Psoas muscle (tissue), 8 donors: ENCODE measurements around the gene NDUFAF4. TPM values are rescaled to one million over a fixed set of nuclear protein-coding genes. Genes with fewer than 3 reads are reported as not detected.

Experiments
- ATAC-seq, 4 donors: fragments of 200-7000 bp; cut with Tn5 transposase; one replicate each; pipeline ENCODE4 v1.9.1; 2020; ENCODE audit warnings: moderate library complexity in 3 of 4, mild to moderate bottlenecking in 2 of 4
- DNase-seq, 2 donors: peaks; one replicate each; pipeline ENCODE4 v3.0.0-alpha.2; 2020
- H3K27ac ChIP-seq: fragments of 200-600 bp; one replicate; pipeline ENCODE4 v1.8.0; 2022
- H3K27me3 ChIP-seq, 3 donors: fragments of 200-600 bp in 1 of 3; one replicate each; pipeline versions ENCODE4 v1.6.1 to v1.8.0; 2013 to 2022; ENCODE audit warnings: low read length in 2 of 3, mild to moderate bottlenecking in 2 of 3, moderate library complexity in 1 of 3; ENCODE audit not compliant: insufficient read depth in 3 of 3
- H3K36me3 ChIP-seq, 2 donors: fragments of 200-600 bp in 1 of 2; one replicate each; pipeline versions ENCODE4 v1.6.1 to v1.8.0; 2013 to 2022; ENCODE audit warnings: low read depth in 1 of 2, mild to moderate bottlenecking in 1 of 2, moderate library complexity in 1 of 2; ENCODE audit not compliant: insufficient read depth in 1 of 2
- H3K4me1 ChIP-seq: fragments of 200-600 bp; one replicate; pipeline ENCODE4 v1.8.0; 2022
- H3K4me3 ChIP-seq: fragments of 200-600 bp; one replicate; pipeline ENCODE4 v1.8.0; 2022; ENCODE audit warnings: mild to moderate bottlenecking
- H3K9me3 ChIP-seq: fragments of 200-600 bp; one replicate; pipeline ENCODE4 v1.8.0; 2022
- WGBS, 3 donors: extraction: QIAGEN DNeasy Blood & Tissue Kit; methylation state at CpG; one replicate each; pipeline versions ENCODE4 v1.1.6 to v1.1.7; 2013; 5-methylcytosine and 5-hydroxymethylcytosine counted together
- intact Hi-C, 2 donors: fragments of 100-400 bp; cut with DNase I; formaldehyde crosslinking; loops; one replicate each; pipeline versions ENCODE4 v1.11.0 to v1.14.2; 2022
- polyA plus RNA-seq, 3 donors: library from polyadenylated mRNA; stranded (reverse); fragments of 200-250 nt; gene quantifications; one replicate each; pipeline ENCODE4 v1.2.3, GENCODE V29; 2013
- total RNA-seq, 4 donors: library from RNA; stranded (reverse); fragmentation: NEBNext Ultra II Directional in 2 of 4; extraction: Animal tissue kit (Norgen Biotek cat#: 25700) in 2 of 4; gene quantifications; one replicate each; pipeline versions ENCODE4 v1.2.1 to v1.2.4, GENCODE V29; 2021 to 2023
- TF ChIP-seq, protein P1 (sequence below): fragments of 200-600 bp; IDR thresholded peaks from one replicate; pipeline ENCODE4 v1.8.0; 2022; ENCODE audit warnings: antibody characterized with exemption
- donor health status: healthy with polysubstance abuse.
- donor health status: DM: no; HTN: no; CAD: no; lungs with moderate emphysema.
- donor health status: Bipolar disorder and iron deficiency.
- donor health status: healthy.
- donor health status: DM: yes; HTN: yes; CAD: no.
- donor health status: DM: no; HTN: no; CAD: no.
- donor health status: DM: no; HTN: no; CAD: no.
- donor health status: DM: yes; HTN: yes; CAD: no.

The NDUFAF4 gene
- total and polyA plus RNA-seq, 7 donors, result 61.3 to 130 (median 75.7) TPM

- Histone ChIP-seq H3K27ac (no peak overlapping the region), H3K27me3 (peaks cover 0 to 6% (median 0%) of the 10 kb centered on the region in 3 donors), H3K4me3 (no peak overlapping the region), H3K36me3 (no peaks in the 10 kb centered on the region), H3K9me3 (no peaks in the 10 kb centered on the region), H3K4me1 (no peaks in the 10 kb centered on the region)
- intact Hi-C loops, result no loop called here
- TF ChIP-seq, protein P1, sequence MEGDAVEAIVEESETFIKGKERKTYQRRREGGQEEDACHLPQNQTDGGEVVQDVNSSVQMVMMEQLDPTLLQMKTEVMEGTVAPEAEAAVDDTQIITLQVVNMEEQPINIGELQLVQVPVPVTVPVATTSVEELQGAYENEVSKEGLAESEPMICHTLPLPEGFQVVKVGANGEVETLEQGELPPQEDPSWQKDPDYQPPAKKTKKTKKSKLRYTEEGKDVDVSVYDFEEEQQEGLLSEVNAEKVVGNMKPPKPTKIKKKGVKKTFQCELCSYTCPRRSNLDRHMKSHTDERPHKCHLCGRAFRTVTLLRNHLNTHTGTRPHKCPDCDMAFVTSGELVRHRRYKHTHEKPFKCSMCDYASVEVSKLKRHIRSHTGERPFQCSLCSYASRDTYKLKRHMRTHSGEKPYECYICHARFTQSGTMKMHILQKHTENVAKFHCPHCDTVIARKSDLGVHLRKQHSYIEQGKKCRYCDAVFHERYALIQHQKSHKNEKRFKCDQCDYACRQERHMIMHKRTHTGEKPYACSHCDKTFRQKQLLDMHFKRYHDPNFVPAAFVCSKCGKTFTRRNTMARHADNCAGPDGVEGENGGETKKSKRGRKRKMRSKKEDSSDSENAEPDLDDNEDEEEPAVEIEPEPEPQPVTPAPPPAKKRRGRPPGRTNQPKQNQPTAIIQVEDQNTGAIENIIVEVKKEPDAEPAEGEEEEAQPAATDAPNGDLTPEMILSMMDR, result no peak
- ATAC-seq, result no peak
- no peak for DNase-seq
Measured at GRCh38 chr6:96878143-96878542, 19.5 kb downstream of the NDUFAF4 start.

GRCh38 chr6:96876886-96877545 is 20.7 kb downstream of the NDUFAF4 start:
- DNase-seq, result no peak
- intact Hi-C loops, result no loop called here
- Histone ChIP-seq H3K9me3 (no peaks in the 10 kb centered on the region), H3K27me3 (peaks cover 0 to 6% (median 0%) of the 10 kb centered on the region in 3 donors), H3K4me3 (no peak overlapping the region), H3K36me3 (no peaks in the 10 kb centered on the region), H3K27ac (no peak overlapping the region), H3K4me1 (no peaks in the 10 kb centered on the region)
- no peak for ATAC-seq
- TF ChIP-seq, protein P1, result no peak
- WGBS, 3 donors, result 88 to 92% (median 89%) methylated on average over 9 of the region's 9 CpGs

DNA sequence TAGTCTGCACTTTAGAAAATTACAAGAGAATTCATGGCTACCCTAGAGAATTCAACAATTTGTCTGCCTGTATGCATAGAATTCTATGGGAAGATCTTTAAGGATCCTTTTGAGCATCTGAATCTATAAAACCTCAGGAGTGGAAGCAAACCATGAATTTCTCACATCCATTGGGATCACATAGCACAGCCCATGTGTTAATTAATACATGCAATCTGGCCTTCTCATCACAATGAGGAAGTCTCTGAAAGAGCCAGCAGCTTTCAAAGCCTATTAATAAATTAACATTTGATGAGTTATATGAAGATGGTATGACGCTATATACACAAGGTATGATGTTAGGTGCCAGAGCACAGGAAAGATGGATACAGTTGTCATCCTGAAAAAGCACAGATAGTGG is 24.7 kb downstream of the NDUFAF4 start:
- Histone ChIP-seq H3K4me3 (no peak overlapping the region), H3K9me3 (no peaks in the 10 kb centered on the region), H3K4me1 (no peaks in the 10 kb centered on the region), H3K27me3 (peaks cover 0 to 2% (median 0%) of the 10 kb centered on the region in 3 donors), H3K27ac (no peak overlapping the region), H3K36me3 (no peaks in the 10 kb centered on the region)
- intact Hi-C loops, result no loop called here
- TF ChIP-seq, protein P1, result no peak
- DNase-seq, result no peak
- no peak for ATAC-seq
- WGBS, 3 donors, result 78 to 83% (median 80%) methylated on average over 1 of the region's 1 CpG

GRCh38 chr6:96865055-96865405 is 32.7 kb downstream of the NDUFAF4 start:
- H3K9me3 ChIP-seq, result no peaks in the 10 kb centered on the region
- no peaks in the 10 kb centered on the region for H3K36me3 ChIP-seq
- H3K4me1 ChIP-seq, result no peaks in the 10 kb centered on the region
- H3K27me3 ChIP-seq, result peaks cover 0 to 3% (median 0%) of the 10 kb centered on the region in 3 donors
- H3K27ac ChIP-seq, result no peak overlapping the region
- intact Hi-C loops, result no loop called here
- no peak for DNase-seq
- H3K4me3 ChIP-seq, result no peak overlapping the region
- 85 to 87% (median 85%) methylated on average over 3 of the region's 3 CpGs for WGBS, 3 donors
- no peak for ATAC-seq
- TF ChIP-seq, protein P1, result no peak
